Measurements from ENCODE around the gene RNF115. TPM values are rescaled to one million over a fixed set of nuclear protein-coding genes. Genes with fewer than 3 reads are reported as not detected.
A peak's percentile ranks its signal among the peaks of the same experiment; 100 is the strongest.

Gene RNF115
- total and polyA plus RNA-seq, 2 of the 13 experiments (the other 11 are each of a cell fraction or from before 2014, with no cell fraction given) = 6.0 to 10.1 TPM

DNA sequence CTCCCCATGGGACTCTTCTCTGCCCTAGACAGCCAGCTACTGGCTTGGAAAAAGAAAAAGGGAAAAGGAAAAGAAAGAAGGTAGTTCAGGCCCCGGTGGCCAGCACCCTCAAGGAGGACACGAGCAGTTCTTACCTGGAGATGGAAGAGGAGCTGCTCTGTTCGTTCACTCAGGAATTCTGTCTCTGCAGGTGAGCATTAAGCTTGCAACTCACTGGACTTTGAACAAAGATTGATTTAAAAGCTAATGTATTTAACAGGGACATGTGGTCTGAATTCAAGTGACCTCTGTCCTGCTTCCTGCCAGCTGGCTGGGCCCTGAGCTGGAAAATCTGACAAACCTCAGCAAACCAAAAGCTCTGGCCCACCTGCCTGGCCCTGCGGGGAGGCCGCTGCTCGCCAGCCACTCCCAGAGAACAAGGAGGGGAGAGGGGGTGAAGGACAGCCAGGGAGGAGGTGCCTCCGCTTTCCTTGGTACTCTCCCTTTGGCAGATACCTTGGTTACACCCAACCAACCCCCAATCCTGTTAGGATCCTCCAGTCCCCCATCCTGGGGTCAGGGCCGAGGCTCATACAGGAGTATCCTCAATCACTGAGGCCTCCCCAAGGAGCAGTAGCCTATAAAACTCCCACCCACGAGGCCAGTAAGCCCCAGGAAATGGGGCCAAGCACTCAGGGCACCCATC is 116.6 kb downstream of the RNF115 start, which contains the start of gene PDZK1 (continued):
- TF ChIP-seq, protein P1, sequence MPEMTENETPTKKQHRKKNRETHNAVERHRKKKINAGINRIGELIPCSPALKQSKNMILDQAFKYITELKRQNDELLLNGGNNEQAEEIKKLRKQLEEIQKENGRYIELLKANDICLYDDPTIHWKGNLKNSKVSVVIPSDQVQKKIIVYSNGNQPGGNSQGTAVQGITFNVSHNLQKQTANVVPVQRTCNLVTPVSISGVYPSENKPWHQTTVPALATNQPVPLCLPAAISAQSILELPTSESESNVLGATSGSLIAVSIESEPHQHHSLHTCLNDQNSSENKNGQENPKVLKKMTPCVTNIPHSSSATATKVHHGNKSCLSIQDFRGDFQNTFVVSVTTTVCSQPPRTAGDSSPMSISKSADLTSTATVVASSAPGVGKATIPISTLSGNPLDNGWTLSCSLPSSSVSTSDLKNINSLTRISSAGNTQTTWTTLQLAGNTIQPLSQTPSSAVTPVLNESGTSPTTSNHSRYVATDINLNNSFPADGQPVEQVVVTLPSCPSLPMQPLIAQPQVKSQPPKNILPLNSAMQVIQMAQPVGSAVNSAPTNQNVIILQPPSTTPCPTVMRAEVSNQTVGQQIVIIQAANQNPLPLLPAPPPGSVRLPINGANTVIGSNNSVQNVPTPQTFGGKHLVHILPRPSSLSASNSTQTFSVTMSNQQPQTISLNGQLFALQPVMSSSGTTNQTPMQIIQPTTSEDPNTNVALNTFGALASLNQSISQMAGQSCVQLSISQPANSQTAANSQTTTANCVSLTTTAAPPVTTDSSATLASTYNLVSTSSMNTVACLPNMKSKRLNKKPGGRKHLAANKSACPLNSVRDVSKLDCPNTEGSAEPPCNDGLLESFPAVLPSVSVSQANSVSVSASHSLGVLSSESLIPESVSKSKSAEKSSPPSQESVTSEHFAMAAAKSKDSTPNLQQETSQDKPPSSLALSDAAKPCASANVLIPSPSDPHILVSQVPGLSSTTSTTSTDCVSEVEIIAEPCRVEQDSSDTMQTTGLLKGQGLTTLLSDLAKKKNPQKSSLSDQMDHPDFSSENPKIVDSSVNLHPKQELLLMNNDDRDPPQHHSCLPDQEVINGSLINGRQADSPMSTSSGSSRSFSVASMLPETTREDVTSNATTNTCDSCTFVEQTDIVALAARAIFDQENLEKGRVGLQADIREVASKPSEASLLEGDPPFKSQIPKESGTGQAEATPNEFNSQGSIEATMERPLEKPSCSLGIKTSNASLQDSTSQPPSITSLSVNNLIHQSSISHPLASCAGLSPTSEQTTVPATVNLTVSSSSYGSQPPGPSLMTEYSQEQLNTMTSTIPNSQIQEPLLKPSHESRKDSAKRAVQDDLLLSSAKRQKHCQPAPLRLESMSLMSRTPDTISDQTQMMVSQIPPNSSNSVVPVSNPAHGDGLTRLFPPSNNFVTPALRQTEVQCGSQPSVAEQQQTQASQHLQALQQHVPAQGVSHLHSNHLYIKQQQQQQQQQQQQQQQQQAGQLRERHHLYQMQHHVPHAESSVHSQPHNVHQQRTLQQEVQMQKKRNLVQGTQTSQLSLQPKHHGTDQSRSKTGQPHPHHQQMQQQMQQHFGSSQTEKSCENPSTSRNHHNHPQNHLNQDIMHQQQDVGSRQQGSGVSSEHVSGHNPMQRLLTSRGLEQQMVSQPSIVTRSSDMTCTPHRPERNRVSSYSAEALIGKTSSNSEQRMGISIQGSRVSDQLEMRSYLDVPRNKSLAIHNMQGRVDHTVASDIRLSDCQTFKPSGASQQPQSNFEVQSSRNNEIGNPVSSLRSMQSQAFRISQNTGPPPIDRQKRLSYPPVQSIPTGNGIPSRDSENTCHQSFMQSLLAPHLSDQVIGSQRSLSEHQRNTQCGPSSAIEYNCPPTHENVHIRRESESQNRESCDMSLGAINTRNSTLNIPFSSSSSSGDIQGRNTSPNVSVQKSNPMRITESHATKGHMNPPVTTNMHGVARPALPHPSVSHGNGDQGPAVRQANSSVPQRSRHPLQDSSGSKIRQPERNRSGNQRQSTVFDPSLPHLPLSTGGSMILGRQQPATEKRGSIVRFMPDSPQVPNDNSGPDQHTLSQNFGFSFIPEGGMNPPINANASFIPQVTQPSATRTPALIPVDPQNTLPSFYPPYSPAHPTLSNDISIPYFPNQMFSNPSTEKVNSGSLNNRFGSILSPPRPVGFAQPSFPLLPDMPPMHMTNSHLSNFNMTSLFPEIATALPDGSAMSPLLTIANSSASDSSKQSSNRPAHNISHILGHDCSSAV (CRISPR knock-in tag; IDR thresholded peaks at IDR 0.05; ENCODE audit: borderline replicate concordance) = no peak
- TF ChIP-seq, protein P2, sequence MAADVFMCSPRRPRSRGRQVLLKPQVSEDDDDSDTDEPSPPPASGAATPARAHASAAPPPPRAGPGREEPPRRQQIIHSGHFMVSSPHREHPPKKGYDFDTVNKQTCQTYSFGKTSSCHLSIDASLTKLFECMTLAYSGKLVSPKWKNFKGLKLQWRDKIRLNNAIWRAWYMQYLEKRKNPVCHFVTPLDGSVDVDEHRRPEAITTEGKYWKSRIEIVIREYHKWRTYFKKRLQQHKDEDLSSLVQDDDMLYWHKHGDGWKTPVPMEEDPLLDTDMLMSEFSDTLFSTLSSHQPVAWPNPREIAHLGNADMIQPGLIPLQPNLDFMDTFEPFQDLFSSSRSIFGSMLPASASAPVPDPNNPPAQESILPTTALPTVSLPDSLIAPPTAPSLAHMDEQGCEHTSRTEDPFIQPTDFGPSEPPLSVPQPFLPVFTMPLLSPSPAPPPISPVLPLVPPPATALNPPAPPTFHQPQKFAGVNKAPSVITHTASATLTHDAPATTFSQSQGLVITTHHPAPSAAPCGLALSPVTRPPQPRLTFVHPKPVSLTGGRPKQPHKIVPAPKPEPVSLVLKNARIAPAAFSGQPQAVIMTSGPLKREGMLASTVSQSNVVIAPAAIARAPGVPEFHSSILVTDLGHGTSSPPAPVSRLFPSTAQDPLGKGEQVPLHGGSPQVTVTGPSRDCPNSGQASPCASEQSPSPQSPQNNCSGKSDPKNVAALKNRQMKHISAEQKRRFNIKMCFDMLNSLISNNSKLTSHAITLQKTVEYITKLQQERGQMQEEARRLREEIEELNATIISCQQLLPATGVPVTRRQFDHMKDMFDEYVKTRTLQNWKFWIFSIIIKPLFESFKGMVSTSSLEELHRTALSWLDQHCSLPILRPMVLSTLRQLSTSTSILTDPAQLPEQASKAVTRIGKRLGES (CRISPR knock-in tag; IDR thresholded peaks at IDR 0.05; ENCODE audit: borderline replicate concordance) = peak; percentile 43; the same call in 1 of the 2 replicates
- no peak for TF ChIP-seq RNF2 (conservative IDR thresholded peaks at IDR 0.05; ENCODE audit: low read depth)
- TF ChIP-seq THAP9 (CRISPR knock-in tag; IDR thresholded peaks at IDR 0.05; ENCODE audit: borderline replicate concordance) = no peak
- TF ChIP-seq ZNF432 (CRISPR knock-in tag; IDR thresholded peaks at IDR 0.05; ENCODE audit: borderline replicate concordance) = no peak
- TF ChIP-seq GPN1 (CRISPR knock-in tag; IDR thresholded peaks at IDR 0.05; ENCODE audit: borderline replicate concordance) = no peak
- no peak for TF ChIP-seq DDIT3 (CRISPR knock-in tag; IDR thresholded peaks at IDR 0.05)
- no peak for TF ChIP-seq CBX2 (IDR thresholded peaks at IDR 0.05; ENCODE audit: low read depth, low read length)
- TF ChIP-seq CBX2 (CRISPR knock-in tag; IDR thresholded peaks at IDR 0.05; ENCODE audit: low read depth) = no peak
- TF ChIP-seq AKAP8 (CRISPR knock-in tag; IDR thresholded peaks at IDR 0.05) = no peak
- no peak for TF ChIP-seq IRF9 (CRISPR knock-in tag; IDR thresholded peaks at IDR 0.05; ENCODE audit: borderline replicate concordance)
- no peak; the same call in 1 of the 2 replicates for TF ChIP-seq SP2 (CRISPR knock-in tag; IDR thresholded peaks at IDR 0.05)
- no peak for TF ChIP-seq ZSCAN12 (CRISPR knock-in tag; IDR thresholded peaks at IDR 0.05)

Data from HepG2 (cell line).